ENCODE results near the gene KRT72.

Gene KRT72

GRCh38 chr12:52647601-52648000, 46.3 kb upstream of the KRT72 start:
- TF ChIP-seq ZBTB7A (IDR thresholded peaks at IDR 0.05; ENCODE audit: low read depth) (no peak), TCF12 (IDR thresholded peaks at IDR 0.05; ENCODE audit: low read depth) (no peak), EP300 (IDR thresholded peaks at IDR 0.05; ENCODE audit: borderline replicate concordance) (no peak)

- TF ChIP-seq USF1 (IDR thresholded peaks at IDR 0.05) (no peak), CEBPB (IDR thresholded peaks at IDR 0.05) (no peak), MAX (IDR thresholded peaks at IDR 0.05) (no peak), TCF12 (IDR thresholded peaks at IDR 0.05; ENCODE audit: low read depth) (no peak), REST (IDR thresholded peaks at IDR 0.05; ENCODE audit: low read depth) (no peak), CREB1 (IDR thresholded peaks at IDR 0.05; ENCODE audit: low read depth) (no peak), YY1 (IDR thresholded peaks at IDR 0.05; ENCODE audit: low read depth) (no peak), EGR1 (IDR thresholded peaks at IDR 0.05) (no peak), RAD21 (IDR thresholded peaks at IDR 0.05; ENCODE audit: low read depth) (no peak), TAF1 (IDR thresholded peaks at IDR 0.05; ENCODE audit: low read depth) (no peak), EP300 (IDR thresholded peaks at IDR 0.05; ENCODE audit: borderline replicate concordance) (no peak)
Observed at GRCh38 chr12:52646613-52647012, 45.4 kb upstream of the KRT72 start.

- no peak for TF ChIP-seq USF1 (IDR thresholded peaks at IDR 0.05)
- TF ChIP-seq FOXM1 (IDR thresholded peaks at IDR 0.05; ENCODE audit: borderline replicate concordance, low read depth): no peak
- TF ChIP-seq TEAD4 (IDR thresholded peaks at IDR 0.05): no peak
- TF ChIP-seq TAF1 (IDR thresholded peaks at IDR 0.05; ENCODE audit: low read depth): no peak
- TF ChIP-seq EGR1 (IDR thresholded peaks at IDR 0.05): no peak
- TF ChIP-seq RAD21 (IDR thresholded peaks at IDR 0.05; ENCODE audit: low read depth): no peak
- TF ChIP-seq TCF12 (IDR thresholded peaks at IDR 0.05; ENCODE audit: low read depth): no peak
Observed at GRCh38 chr12:52645982-52646381, 44.7 kb upstream of the KRT72 start.

- TF ChIP-seq FOXM1 (IDR thresholded peaks at IDR 0.05; ENCODE audit: borderline replicate concordance, low read depth) (no peak), MAX (IDR thresholded peaks at IDR 0.05) (no peak), EGR1 (IDR thresholded peaks at IDR 0.05) (no peak), YY1 (IDR thresholded peaks at IDR 0.05; ENCODE audit: low read depth) (no peak), TEAD4 (IDR thresholded peaks at IDR 0.05) (no peak), ZBTB7A (IDR thresholded peaks at IDR 0.05; ENCODE audit: low read depth) (no peak), TAF1 (IDR thresholded peaks at IDR 0.05; ENCODE audit: low read depth) (no peak), USF1 (IDR thresholded peaks at IDR 0.05) (no peak), EP300 (IDR thresholded peaks at IDR 0.05; ENCODE audit: borderline replicate concordance) (no peak), REST (IDR thresholded peaks at IDR 0.05; ENCODE audit: low read depth) (no peak), CREB1 (IDR thresholded peaks at IDR 0.05; ENCODE audit: low read depth) (no peak), TCF12 (IDR thresholded peaks at IDR 0.05; ENCODE audit: low read depth) (no peak), RAD21 (IDR thresholded peaks at IDR 0.05; ENCODE audit: low read depth) (no peak), CEBPB (IDR thresholded peaks at IDR 0.05) (no peak), NFIC (IDR thresholded peaks at IDR 0.05) (no peak)
Observed at GRCh38 chr12:52645120-52645761, 44.0 kb upstream of the KRT72 start.

GRCh38 chr12:52644078-52644415, 42.8 kb upstream of the KRT72 start:
- no peak for TF ChIP-seq TEAD4 (IDR thresholded peaks at IDR 0.05)
